ENCODE data around the gene TCHP.

Gene TCHP

DNA sequence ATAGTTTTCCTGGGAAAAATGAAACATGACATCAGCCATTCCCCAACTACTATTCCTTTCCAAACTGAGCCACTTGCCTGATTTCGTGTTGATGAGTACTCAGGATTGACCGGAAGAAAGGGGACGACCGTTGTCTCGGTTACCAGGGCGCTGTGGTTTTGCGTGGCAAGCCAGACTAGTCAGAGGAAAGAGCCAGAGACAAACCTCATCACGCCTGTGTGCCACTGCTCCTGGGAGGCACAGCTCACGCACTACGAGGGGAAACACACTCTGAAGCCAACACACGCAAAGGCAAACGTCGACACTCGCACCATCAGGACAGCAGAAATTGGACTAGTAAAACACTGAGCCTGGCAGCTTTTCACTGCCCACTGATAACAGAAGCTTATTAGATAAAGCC is 61.1 kb downstream of the TCHP start:
- Histone ChIP-seq H3K4me3 (ENCODE audit: low read length, poor library complexity, severe bottlenecking) (no peak overlapping the region), H3K27me3 (ENCODE audit: insufficient read depth, low read length, poor library complexity, severe bottlenecking) (no peaks in the 10 kb centered on the region), H3K4me2 (ENCODE audit: low read depth, low read length, poor library complexity, severe bottlenecking) (no peak overlapping the region), H3K9ac (ENCODE audit: low read depth, low read length, poor library complexity, severe bottlenecking) (no peak overlapping the region), H2AFZ (ENCODE audit: low read length) (no peak overlapping the region), H3K79me2 (ENCODE audit: insufficient read depth, low read length) (no peaks in the 10 kb centered on the region), H3K36me3 (ENCODE audit: insufficient read depth, low read length) (peaks cover 83% of the 10 kb centered on the region; the same call in 1 of the 2 replicates), H3K9me3 (ENCODE audit: insufficient read depth, low read depth, low read length) (no peaks in the 10 kb centered on the region), H3K9me2 (replicated peaks; ENCODE audit: low read depth, low read length) (no peaks in the 10 kb centered on the region), H3F3A (ENCODE audit: low read depth) (peaks cover 4% of the 10 kb centered on the region; the same call in 1 of the 2 replicates), H3K4me1 (ENCODE audit: insufficient read depth, low read length, poor library complexity, severe bottlenecking) (peaks cover 19% of the 10 kb centered on the region), H4K20me1 (ENCODE audit: insufficient read depth, low read length, poor library complexity, severe bottlenecking) (no peaks in the 10 kb centered on the region)
- TF ChIP-seq EZH2phosphoT487 (IDR thresholded peaks at IDR 0.05; ENCODE audit: borderline replicate concordance): no peak
- TF ChIP-seq, protein P1, sequence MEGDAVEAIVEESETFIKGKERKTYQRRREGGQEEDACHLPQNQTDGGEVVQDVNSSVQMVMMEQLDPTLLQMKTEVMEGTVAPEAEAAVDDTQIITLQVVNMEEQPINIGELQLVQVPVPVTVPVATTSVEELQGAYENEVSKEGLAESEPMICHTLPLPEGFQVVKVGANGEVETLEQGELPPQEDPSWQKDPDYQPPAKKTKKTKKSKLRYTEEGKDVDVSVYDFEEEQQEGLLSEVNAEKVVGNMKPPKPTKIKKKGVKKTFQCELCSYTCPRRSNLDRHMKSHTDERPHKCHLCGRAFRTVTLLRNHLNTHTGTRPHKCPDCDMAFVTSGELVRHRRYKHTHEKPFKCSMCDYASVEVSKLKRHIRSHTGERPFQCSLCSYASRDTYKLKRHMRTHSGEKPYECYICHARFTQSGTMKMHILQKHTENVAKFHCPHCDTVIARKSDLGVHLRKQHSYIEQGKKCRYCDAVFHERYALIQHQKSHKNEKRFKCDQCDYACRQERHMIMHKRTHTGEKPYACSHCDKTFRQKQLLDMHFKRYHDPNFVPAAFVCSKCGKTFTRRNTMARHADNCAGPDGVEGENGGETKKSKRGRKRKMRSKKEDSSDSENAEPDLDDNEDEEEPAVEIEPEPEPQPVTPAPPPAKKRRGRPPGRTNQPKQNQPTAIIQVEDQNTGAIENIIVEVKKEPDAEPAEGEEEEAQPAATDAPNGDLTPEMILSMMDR (conservative IDR thresholded peaks at IDR 0.05; ENCODE audit: low read length): no peak

DNA sequence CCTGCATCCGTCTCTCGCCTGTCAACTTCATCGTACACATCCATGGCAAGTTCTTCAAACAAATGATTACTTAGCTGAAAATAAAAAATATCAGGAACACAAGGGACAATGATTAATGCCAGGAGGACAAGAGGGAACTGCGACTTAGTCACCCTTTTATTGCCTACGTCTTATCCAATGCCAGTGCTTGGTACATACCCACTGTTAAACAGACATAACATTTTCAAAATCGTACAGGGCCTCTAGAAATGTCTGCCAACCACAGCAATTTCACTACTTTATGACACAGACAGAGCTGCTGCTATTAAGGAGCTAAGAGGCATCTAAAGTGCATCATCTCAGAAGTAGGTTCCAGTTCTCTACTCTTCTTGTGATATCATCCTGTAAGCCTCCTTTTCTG is 61.5 kb downstream of the TCHP start:
- TF ChIP-seq, protein P1 (conservative IDR thresholded peaks at IDR 0.05; ENCODE audit: low read length): no peak
- no peak for TF ChIP-seq EZH2phosphoT487 (IDR thresholded peaks at IDR 0.05; ENCODE audit: borderline replicate concordance)
- H3K27me3 ChIP-seq (ENCODE audit: insufficient read depth, low read length, poor library complexity, severe bottlenecking): no peaks in the 10 kb centered on the region
- no peak overlapping the region for H2AFZ ChIP-seq (ENCODE audit: low read length)
- H3K4me3 ChIP-seq (ENCODE audit: low read length, poor library complexity, severe bottlenecking): no peak overlapping the region
- H3K9me2 ChIP-seq (replicated peaks; ENCODE audit: low read depth, low read length): no peaks in the 10 kb centered on the region
- H3K4me1 ChIP-seq (ENCODE audit: insufficient read depth, low read length, poor library complexity, severe bottlenecking): peaks cover 19% of the 10 kb centered on the region
- no peaks in the 10 kb centered on the region for H4K20me1 ChIP-seq (ENCODE audit: insufficient read depth, low read length, poor library complexity, severe bottlenecking)
- peaks cover 79% of the 10 kb centered on the region; the same call in 1 of the 2 replicates for H3K36me3 ChIP-seq (ENCODE audit: insufficient read depth, low read length)
- no peaks in the 10 kb centered on the region for H3K9me3 ChIP-seq (ENCODE audit: insufficient read depth, low read depth, low read length)
- H3K79me2 ChIP-seq (ENCODE audit: insufficient read depth, low read length): no peaks in the 10 kb centered on the region
- peaks cover 4% of the 10 kb centered on the region; the same call in 1 of the 2 replicates for H3F3A ChIP-seq (ENCODE audit: low read depth)
- H3K9ac ChIP-seq (ENCODE audit: low read depth, low read length, poor library complexity, severe bottlenecking): no peak overlapping the region
- no peak overlapping the region for H3K4me2 ChIP-seq (ENCODE audit: low read depth, low read length, poor library complexity, severe bottlenecking)

DNA sequence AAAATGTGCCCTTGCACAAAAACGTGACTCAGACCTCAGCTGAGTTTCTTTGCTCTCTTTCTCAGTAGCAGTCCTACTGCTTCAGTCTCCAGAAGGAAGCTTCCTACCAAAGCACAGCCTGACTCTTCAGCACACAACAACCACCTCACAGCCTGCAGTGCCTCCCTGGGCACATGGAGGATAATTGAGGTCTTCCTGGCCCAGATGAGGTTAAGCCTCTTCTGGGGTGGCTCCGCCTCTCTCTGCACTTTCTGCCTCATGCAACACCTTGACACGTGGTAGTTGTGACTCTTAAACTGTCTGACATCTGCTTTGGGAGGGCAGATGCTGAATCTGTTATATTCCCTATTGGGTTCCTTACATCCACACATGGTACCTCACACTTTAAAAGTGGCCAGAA is 62.3 kb downstream of the TCHP start:
- Histone ChIP-seq H3K27me3 (ENCODE audit: insufficient read depth, low read length, poor library complexity, severe bottlenecking) (no peaks in the 10 kb centered on the region), H3K9me2 (replicated peaks; ENCODE audit: low read depth, low read length) (no peaks in the 10 kb centered on the region), H3K4me2 (ENCODE audit: low read depth, low read length, poor library complexity, severe bottlenecking) (no peak overlapping the region), H3K79me2 (ENCODE audit: insufficient read depth, low read length) (no peaks in the 10 kb centered on the region), H3K9me3 (ENCODE audit: insufficient read depth, low read depth, low read length) (no peaks in the 10 kb centered on the region), H2AFZ (ENCODE audit: low read length) (no peak overlapping the region), H3K4me3 (ENCODE audit: low read length, poor library complexity, severe bottlenecking) (no peak overlapping the region), H3K9ac (ENCODE audit: low read depth, low read length, poor library complexity, severe bottlenecking) (no peak overlapping the region), H4K20me1 (ENCODE audit: insufficient read depth, low read length, poor library complexity, severe bottlenecking) (no peaks in the 10 kb centered on the region), H3F3A (ENCODE audit: low read depth) (peaks cover 4% of the 10 kb centered on the region; the same call in 1 of the 2 replicates), H3K36me3 (ENCODE audit: insufficient read depth, low read length) (peaks cover 78% of the 10 kb centered on the region; the same call in 1 of the 2 replicates), H3K4me1 (ENCODE audit: insufficient read depth, low read length, poor library complexity, severe bottlenecking) (peaks cover 19% of the 10 kb centered on the region)
- TF ChIP-seq, protein P1 (conservative IDR thresholded peaks at IDR 0.05; ENCODE audit: low read length): no peak
- no peak for TF ChIP-seq EZH2phosphoT487 (IDR thresholded peaks at IDR 0.05; ENCODE audit: borderline replicate concordance)
